Stimulated activated CD4-positive, alpha-beta T cell treated with anti-CD3 and anti-CD28 coated beads, Interleukin-4, amount 100 ng/mL, for 1 hour (primary cell): ENCODE measurements around the gene GGTLC2.
"Not testable (repeated sequence)": the region's sequence is repeated elsewhere in the genome, so short reads cannot be mapped to it uniquely, and the experiment has no call there.

Experiments used
- DNase-seq: peaks from one replicate; pipeline ENCODE4 v3.0.0-alpha.2; 2020

The GGTLC2 gene

DNA sequence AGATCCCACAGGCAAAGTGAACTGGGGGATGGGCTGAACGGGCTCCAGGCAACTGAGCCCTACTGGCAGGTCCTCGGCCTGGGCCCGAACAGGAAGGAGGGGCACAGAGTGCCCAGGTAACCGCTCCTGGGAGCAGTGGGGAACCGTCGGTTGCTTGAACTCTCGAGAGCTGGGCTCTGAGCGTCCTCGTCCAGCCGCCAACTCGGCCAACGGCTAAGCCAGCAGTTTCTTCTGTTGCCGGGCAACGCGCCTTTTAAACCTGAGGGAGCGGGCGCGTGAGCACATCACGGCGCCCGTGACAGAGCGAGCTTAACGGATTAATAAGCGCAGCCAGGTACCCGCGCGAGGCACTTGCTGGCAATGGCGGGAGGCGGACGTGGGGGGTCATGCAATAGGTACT, at the start of gene GGTLC2:
Gene GGTLC2, plus strand, starts transcription at position 301 of the 400 bp plus-strand sequence. CDS start 1,732 bp downstream, outside the sequence.
- not testable (repeated sequence) for DNase-seq

DNA sequence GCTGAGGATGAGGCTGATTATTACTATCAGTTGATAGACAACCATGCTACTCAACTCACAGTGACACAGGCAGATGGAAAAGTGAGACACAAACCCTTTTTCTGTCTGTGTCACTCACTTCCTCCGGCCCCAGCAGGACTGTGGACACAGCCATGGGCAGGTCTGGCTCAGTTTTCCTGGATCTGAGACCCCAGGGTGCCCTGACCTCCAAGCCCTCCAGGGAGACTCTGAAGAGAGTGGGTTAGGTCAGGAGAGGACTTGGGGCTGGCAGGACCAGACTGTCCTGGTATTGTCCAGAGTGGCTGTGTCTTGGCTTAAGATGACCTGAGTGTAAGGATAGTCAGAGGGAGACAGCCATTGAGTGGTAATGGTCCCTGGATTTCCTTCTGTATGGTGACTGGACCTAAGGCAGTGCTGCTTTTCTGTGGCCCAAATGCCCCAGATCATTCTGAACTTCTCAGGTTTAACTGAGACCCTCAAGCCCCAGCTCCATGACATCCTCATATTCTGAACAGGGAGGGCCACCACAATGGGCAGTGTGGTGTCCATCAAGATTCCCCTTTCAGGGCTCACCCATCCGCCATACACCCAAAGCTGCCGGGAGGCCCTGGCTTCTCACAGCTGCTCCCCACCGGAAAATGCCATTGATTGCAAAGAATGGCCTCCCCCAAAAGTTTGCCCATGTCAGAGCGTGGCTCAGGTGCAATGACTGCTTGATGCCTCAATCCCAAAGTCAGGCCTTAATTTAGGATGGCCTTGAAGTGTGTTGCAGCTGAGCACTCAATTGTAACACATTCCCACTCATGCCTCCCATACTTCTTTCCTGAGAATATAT, 49.2 kb upstream of the GGTLC2 start:
- no peak for DNase-seq

DNA sequence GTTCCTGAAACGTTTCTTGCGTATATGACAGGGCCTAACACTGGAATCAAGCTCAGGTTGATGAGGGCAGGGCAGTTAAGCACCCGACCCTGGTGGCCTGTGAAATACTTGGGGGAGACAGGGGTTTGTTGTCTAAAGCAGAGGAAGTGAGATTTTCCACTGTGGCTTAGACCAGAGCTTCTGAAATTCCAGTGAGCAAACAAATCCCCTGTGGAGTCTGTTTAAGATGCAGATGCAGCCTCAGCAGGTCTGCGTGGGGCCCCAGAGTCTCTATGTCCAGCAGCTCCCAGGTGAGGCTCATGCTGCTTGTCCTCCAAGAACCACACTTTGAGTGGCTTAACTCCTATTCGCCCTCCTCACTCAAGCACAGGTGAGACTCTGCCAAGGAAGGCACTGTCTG, 46.3 kb upstream of the GGTLC2 start:
- no peak for DNase-seq

DNA sequence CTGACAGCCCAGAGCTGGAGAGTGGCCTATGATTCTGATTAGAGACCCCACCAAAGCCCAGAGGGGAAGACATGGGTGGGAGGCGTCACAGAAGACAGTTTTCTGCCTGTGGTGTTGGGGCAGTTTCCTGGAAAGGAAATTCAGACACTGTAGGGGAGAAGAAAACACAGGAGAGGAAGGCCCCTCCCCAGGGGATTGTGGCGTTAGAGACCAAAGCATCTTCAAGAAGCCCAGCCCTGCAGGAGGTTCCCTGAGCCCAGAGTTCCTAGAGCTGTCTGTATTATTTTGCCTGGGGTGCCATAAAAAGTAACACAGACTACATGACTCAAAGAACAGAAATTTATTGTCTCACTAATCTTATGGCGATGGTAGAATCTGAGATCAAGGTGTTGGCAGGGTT, 45.2 kb upstream of the GGTLC2 start:
- DNase-seq: no peak

DNA sequence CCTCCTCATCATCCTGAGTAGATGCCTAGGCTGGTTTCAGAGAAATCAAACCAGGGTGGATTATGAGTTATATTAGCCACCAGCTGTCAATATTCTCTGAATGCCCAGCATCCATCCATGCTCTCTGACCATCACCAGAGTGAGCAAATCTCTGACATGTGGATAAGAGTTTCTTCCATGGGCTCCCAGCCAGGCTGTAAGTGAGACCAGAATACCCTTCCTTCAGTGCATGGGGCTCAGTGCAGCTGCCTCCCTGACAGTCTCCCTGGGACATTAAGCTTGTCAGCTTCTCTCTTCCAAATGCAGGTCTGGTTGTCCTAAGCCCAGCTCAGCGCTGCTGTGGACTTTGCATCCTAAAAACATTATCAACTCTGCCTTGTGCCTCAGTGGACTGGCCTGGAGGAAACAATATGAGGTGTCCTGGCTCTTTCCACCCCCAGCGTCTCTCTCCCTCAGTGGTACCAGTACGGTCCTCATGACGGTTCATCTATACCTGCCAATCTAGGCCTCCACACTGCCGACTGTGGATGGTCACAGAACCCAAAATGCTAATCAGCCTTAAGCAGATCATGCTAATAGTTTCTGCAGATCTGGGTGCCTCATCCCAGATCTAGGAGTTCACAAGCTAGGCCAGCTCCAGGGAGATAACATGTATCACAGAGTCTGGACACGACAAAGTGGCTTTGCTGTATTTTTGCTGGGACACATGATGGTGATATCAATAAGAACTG, 43.7 kb upstream of the GGTLC2 start:
- no peak for DNase-seq

DNA sequence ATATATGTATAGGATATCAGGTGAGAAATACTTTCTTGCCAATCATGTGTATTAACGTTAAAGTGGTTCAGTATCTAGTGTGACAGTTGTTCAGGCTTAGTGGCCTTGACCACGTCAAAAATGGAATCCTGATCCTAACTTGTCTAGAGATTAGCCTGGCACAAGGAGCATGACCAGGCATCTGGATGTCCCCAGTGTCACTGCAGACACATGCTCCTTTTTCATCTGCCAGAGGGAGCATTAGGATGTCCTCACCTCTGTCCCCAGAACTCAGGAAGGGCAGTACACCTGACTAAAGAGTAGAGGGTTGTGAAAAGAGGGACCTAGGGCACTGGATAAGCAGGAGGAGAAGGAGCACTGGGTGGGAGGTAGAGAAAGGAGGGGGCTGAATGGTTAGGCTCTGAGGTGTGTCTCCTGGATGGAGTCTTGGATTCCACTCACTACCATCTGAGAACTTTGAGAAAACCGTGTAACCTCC, 40.9 kb upstream of the GGTLC2 start:
- no peak for DNase-seq

DNA sequence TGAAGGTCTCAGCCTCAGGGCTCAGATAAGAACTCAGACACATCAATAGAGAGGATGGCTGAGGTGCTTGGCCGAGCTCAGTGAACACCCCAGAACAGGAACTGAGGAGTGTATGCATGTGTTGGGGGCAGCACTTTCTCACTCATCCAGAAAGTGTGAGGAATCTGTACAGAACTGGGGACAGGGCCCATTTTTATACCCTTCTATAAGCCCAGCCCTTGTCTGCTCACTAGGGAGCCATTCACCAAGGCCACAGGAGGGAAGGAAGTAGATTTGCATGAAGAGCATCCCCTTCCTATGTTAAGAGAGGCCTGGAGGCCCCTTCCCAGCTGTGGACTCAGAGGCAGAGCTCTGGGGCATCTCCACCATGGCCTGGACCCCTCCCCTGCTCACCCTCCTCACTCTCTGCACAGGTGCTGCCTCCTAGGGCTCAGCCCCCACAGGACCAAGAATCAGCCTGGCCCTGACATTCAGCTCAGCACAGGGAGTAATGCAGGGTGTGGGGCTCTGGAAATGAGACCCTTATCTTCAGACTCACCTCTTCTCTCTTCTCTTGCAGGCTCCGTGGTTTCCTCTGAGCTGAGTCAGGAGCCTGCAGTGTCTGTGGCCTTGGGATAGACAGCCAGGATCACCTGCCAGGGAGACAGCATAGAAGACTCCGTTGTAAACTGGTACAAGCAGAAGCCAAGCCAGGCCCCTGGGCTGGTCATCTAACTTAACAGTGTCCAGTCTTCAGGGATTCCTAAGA, 39.9 kb upstream of the GGTLC2 start:
- DNase-seq: no peak

DNA sequence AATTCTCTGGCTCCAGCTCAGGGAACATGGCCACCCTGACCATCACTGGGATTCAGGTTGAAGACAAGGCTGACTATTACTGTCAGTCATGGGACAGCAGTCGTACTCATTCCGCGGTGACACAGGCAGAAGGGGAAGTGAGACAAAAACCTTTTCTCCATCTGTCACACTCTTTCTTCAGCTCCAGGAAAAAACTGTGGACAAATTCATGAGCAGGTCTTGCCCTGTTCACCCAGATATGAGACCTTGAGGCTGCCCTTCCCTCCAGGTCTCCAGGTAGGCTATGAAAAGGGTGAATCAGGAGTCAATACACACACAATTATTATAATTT, 39.4 kb upstream of the GGTLC2 start:
- DNase-seq: no peak

DNA sequence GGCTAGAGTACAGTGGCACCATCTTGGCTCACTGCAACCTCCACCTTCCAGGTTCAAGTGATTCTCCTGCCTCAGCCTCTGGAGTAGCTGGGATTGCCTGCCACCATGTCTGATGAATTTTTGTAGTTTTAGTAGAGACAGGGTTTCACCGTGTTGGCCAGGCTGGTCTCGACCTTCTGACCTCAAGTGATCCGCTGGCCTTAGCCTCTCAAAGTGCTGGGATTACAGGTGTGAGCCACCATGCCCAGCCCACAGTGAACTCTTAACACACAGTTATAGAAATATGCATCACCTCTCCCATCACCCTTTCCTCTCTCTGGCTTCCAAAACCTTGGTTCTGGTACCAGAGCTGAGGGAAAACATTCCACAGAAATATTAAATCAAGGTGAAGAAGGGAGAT, 36.4 kb upstream of the GGTLC2 start:
- DNase-seq: not testable (repeated sequence)

DNA sequence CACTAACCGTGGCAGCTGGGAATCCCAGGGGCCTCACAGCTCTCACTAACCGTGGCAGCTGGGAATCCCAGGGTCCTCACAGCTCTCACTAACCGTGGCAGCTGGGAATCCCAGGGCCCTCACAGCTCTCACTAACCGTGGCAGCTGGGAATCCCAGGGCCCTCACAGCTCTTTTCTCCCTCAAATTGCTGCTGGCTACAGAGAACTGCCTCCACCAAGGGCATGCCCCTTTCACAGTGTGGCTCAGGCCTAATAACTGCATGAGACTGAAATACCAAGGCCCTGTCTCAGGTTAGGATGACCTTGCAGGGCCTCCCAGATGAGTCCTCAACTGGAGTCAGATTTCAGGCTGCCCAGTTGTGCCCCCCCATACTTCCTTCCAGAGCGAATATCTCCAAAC, 35.1 kb upstream of the GGTLC2 start:
- no peak for DNase-seq

DNA sequence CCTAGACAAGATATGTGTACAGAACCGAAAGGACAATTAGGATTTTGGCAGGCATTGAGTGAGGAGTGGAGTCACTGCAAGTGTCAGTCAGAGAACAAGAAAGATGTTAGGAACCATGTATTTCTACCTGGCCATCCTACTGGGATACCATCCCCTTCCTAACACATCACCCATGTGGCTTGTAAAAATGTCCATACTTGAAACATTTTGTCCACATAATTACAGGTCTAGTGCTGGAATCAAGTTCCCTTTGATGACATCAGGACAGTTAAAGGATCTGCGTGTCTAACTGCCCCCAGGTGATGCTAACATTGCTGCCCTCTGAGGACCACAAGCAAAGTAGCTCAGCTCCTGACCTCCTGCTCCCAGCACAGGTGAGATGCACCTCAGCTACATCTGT, 31.9 kb upstream of the GGTLC2 start:
- DNase-seq: no peak

DNA sequence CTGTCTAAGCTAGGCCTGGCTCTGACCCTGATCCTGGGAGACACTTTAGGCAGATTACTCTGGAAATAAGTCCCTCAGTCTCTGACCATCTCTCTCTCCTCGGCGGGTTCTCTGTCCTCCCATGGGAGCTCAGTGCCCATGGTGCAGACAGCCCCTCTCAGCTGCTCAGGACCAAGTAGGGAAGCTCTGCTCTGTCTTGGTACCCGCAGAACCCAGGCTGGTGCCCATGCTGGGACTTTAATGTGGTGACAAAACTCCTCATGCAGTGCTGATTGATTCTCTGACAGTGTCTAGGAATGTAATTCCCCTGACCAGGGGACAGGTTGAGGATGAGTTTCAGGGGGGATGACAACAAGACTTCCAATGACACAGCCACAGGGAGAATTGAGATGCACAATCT, 30.3 kb upstream of the GGTLC2 start:
- no peak for DNase-seq

DNA sequence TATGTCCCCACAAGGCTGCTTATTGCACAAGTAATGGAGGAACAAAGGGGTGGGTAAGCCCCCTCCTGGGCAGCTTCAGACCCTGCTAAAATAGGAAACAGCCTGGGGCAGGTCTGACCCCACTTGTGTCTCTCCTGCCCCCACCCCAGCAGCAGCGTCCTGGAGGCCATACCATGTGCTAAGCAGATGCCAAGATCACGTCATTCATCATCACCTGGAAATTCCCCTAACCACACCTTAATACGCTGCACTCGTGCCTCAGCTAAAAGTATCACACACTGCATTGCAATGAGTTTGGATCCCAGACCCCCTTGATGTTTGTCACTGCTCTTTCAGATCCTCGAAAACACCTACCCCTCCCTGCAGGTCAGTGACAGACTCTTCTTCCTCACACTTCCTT, 27.8 kb upstream of the GGTLC2 start:
- peak; percentile 14 for DNase-seq

DNA sequence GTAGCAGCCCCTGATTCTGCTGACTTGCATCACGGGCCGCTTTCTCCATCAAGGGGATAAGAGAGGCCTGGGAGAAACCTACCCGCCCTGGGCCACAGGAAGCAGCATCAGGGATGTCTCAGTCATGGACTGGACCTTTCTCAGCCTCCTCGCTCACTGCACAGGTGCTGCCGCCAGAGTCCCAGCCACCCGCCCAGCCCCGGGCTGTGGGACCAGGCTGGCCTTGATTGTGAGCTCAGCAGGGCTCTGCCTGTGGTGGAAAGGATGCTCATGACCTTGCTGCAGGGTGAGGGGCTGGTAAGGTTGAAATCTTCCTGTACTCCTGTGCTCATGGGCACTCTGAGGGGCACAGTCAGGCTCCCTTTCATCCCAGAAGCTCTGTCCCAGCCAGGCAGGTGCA, 26.0 kb upstream of the GGTLC2 start:
- no peak for DNase-seq

DNA sequence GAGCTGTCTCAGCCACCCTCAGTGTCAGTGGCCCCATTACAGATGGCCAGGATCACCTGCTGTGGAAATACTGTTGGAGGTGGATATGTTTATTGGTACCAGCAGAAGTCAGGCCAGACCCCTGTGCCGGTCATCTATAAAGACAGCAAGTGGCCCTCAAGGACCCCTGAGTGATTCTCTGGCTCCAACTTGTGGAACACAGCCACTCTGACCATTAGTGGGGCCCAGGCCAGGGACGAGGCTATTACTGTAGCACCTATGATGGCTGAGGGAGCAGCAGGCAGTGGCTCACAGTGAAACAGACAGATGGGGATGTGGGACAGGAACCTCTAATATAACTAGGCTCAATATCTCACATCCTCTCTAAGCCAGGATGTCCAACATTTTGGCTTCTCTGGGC, 25.5 kb upstream of the GGTLC2 start:
- no peak for DNase-seq

DNA sequence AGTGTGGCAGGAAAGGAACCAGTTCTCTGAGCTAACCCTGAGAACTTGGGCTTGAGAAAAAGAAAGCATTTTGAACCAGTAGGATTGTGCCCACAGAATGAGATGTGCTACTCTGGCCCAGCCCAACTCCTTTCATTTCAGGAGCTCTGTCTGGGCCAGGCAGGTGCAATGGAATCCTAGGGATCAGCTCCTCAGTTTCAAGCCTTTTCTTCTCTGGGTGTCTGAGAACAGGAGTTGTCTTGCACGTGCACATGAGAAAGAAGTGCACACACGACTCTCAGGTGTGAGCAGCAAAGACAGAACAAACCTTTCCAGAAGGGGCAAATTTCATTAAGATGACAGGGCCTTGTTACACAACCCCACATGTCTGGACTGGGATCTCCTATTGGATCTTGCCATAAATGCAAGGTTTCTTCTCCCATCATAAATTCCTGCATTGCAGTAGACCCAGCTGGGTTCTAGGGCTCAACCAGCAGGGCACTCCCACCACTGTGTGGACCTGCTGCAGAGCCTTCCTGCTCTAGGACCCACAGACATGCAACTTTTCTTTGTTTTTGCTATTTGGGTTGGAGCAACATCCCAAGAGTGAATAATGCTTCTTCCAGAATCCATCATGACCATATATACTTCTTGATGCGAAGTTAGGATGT, 24.5 kb upstream of the GGTLC2 start:
- DNase-seq: no peak

DNA sequence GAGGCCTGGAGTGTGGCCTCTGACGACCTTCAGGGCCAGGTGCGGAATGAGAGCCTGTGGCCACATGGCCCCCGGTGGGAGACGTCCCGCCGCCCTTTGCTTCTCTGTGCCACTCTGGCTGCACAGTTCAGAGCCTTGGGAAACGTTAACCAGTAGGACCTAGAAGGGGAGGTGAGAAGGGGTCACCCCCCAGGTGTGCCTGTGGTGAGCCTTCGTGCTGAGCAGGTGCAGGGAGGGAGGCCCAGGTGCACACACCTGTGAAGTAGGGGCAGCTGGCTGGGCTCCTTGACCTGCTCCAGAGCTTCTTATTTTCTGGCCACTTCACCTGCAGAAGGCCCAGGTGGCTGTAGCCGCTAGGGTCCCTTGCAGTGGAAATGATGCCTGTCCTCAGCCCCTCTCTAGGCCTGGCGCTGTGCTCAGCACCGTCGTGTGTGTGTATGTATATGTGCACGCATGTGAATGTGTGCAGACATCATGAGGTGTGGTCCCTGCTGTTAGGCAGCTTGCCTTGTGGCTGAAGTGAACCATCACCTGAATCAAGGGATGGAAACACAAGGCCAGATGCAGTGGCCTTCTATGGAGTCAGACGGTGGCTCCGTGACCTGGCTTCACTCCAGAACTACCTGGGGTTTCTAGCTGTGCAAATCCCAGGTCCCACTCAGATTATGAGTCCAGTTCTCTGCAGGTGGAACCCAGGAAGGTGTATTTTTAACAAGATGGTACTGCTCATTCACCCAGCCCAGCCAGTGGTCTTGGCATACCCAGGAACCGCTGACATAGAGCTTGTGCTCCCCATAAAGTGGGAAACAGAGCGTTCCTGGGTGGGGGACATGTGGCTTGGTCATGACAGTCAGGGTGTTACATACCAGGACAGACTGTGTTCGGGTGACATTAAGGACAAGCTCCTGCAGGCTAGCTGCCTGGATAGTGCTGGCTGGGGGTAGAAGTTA, 15.6 kb upstream of the GGTLC2 start:
- not testable (repeated sequence) for DNase-seq

DNA sequence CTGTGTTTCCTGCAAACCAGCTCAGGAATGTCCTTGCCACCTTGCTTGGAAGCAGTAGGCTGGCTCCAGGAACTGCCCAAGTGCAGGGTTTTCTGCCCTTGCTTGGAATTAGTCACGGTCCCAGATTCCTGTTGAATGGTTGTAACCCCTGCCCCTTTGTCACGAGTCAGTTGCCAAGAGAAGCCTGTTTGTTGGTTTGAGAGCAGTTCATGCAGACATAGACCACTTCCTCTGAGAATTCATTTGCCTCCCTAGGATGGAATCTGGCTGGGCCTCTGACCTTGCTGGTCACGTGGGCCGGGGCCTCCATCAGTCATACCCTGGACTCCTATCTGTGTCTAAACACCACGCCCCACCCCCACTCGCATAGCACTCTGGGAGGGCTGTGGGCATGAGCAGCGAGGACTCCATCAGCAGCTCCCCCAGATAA, 13.2 kb upstream of the GGTLC2 start:
- not testable (repeated sequence) for DNase-seq

DNA sequence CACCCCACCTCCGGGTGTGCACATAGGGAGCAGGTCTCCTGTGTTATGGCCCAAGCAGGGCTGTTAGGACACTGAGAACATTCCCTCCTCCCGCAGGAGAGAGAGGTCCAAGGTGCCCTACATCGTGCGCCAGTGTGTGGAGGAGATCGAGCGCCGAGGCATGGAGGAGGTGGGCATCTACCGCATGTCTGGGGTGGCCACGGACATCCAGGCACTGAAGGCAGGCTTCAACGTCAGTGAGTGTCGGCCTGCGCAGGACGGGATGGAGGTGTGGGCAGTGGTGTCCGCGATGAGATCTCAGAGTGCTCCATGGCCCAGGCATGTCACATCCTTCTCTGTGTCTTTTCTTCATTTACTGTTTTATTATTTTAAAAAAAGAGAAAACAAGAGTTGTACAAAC, 12.2 kb upstream of the GGTLC2 start:
- DNase-seq: not testable (repeated sequence)

DNA sequence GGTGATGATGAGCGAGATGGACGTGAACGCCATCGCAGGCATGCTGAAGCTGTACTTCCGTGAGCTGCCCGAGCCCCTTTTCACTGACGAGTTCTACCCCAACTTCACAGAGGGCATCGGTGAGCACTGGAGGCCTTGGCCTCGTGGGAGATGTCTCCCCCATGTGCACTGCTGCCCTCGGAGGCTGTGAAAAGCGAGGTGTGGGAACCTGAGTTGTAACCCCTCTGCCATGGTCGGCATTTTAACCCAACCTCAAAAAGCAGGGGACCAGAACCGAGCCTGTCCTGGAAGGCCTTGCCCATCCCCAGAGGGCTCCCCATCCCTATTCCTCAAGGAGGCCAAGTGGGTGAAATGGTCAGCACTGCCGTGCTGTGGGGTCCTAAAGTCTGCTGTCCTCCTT, 10.9 kb upstream of the GGTLC2 start:
- DNase-seq: not testable (repeated sequence)

DNA sequence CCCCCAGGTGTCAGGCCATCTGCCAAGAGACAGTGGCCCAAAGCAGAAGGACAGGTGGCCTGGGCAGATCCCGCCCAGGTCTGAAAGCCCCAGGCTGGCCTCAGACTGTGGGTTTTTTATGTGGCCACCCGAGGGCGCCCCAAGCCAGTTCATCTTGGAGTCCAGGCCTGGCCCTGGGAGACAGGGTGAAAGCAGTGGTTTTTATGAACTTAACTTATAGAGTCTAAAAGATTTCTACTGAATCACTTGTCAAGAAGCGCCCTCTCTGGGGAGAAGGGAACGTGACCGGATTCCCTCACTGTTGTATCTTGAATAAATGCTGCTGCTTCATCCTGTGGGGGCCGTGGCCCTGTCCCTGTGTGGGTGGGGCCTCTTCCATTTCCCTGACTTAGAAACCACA, 8.2 kb upstream of the GGTLC2 start:
- not testable (repeated sequence) for DNase-seq

DNA sequence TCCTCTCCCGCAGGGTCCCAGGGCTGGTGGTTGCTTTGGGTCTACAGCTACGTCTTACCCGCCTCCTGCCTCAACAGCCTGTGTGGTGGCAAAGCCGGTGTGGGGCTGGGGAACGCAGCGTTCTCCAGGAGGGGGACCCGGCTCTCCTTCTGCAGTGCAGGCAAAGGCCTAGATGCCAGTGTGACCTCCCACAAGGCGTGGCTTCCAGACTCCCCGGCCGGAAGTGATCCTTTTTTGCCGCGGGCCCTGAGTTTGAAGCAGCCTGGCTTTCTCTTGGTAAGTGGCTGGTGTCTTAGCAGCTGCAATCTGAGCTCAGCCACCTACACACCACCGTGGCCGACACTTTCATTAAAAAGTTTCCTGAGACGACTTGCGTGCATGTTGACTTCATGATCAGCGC, 6.1 kb upstream of the GGTLC2 start:
- not testable (repeated sequence) for DNase-seq
